ENCODE measurements around the gene RIC3. TPM values are rescaled to one million over a fixed set of nuclear protein-coding genes. Genes with fewer than 3 reads are reported as not detected.

Gene RIC3
- total and polyA plus RNA-seq, 2 of the 8 experiments (the other 6 are each of a cell fraction or from before 2014, with no cell fraction given): 6.4 to 15.5 TPM

- DNase-seq (ENCODE audit: low read depth in 1 of 2, low spot score in 2 of 2) (no peak), FAIRE-seq (no peak)
- Histone ChIP-seq H3K27ac (ENCODE audit: low read depth, low read length) (no peak overlapping the region), H2AK5ac (ENCODE audit: low read depth, low read length) (no peak overlapping the region), H4K91ac (replicated peaks; ENCODE audit: insufficient read length, low read length) (no peak overlapping the region), H4K8ac (ENCODE audit: extremely low read depth, insufficient read depth, low read length) (no peak overlapping the region), H3K9ac (replicated peaks in 1 of 4; ENCODE audit: extremely low read depth in 1 of 4, low read depth in 3 of 4, low read length in 3 of 4) (no peak overlapping the region), H3K4me1 (replicated peaks in 1 of 4; ENCODE audit: control insufficient read depth in 3 of 4, insufficient read depth in 4 of 4, low read length in 3 of 4) (no peaks in the 10 kb centered on the region), H2BK12ac (ENCODE audit: low read depth, low read length) (no peak overlapping the region), H3K79me2 (ENCODE audit: control insufficient read depth in 1 of 2, insufficient read depth in 2 of 2, low read length in 2 of 2) (no peaks in the 10 kb centered on the region), H3K23me2 (ENCODE audit: low read depth, low read length) (no peaks in the 10 kb centered on the region; the same call in 1 of the 2 replicates), H3K4ac (replicated peaks; ENCODE audit: insufficient read length, low read depth, low read length) (no peak overlapping the region), H3K27me3 (replicated peaks in 1 of 4; ENCODE audit: control insufficient read depth in 3 of 4, extremely low read depth in 1 of 4, insufficient read depth in 3 of 4, low read length in 3 of 4) (no peaks in the 10 kb centered on the region), H3K23ac (ENCODE audit: insufficient read length) (no peak overlapping the region), H3K9me3 (ENCODE audit: insufficient read depth in 2 of 2, low read depth in 1 of 2, low read length in 1 of 2) (no peaks in the 10 kb centered on the region), H2BK120ac (replicated peaks; ENCODE audit: low read depth, low read length) (no peak overlapping the region), H4K5ac (ENCODE audit: insufficient read length, low read depth, low read length) (no peak overlapping the region), H3K79me1 (ENCODE audit: low read depth, low read length) (no peaks in the 10 kb centered on the region), H3K4me3 (ENCODE audit: extremely low read depth in 1 of 4, insufficient read depth in 2 of 4, low read depth in 3 of 4, low read length in 4 of 4) (no peak overlapping the region), H2BK20ac (ENCODE audit: low read length) (no peak overlapping the region), H3K18ac (ENCODE audit: extremely low read depth, low read length) (no peak overlapping the region), H3K14ac (ENCODE audit: insufficient read length) (no peak overlapping the region), H4K20me1 (replicated peaks in 1 of 2; ENCODE audit: control insufficient read depth in 1 of 2, insufficient read depth in 2 of 2, low read length in 2 of 2) (peaks cover 2% of the 10 kb centered on the region in 2 experiments), H3K56ac (replicated peaks; ENCODE audit: insufficient read length, low read depth, low read length) (no peak overlapping the region), H2AFZ (ENCODE audit: low read length) (no peak overlapping the region), H3K4me2 (ENCODE audit: insufficient read depth in 1 of 2, low read depth in 2 of 2, low read length in 2 of 2) (no peak overlapping the region), H2BK5ac (ENCODE audit: low read depth, low read length) (no peak overlapping the region), H2BK15ac (ENCODE audit: low read length) (no peak overlapping the region), H3K36me3 (ENCODE audit: control insufficient read depth in 2 of 4, insufficient read depth in 4 of 4, low read length in 3 of 4) (peaks cover 12 to 46% (median 40%) of the 10 kb centered on the region in 4 experiments)
- CTCF ChIA-PET (ENCODE audit: partially characterized antibody): interaction anchor here (0.6 to 30.2 kb wide), 10 partner anchors 13 to 223 kb away, joined by 3 to 1283 read pairs (median 4); no protein-coding TSS in a partner anchor
- WGBS, 2 experiments (ENCODE audit: extremely low coverage in 1 of 2, insufficient coverage in 1 of 2, insufficient read length in 1 of 2, insufficient replicate concordance in 2 of 2, low coverage in 1 of 2, low lambda C conversion rate in 2 of 2, missing lambda C conversion rate in 1 of 2): 94% methylated on average over 7 of the region's 7 CpGs; no CpG with 5 or more reads in 1 of the 2 experiments
- POLR2A ChIA-PET (ENCODE audit: partially characterized antibody): no interaction called here
- TF ChIP-seq ZNF274 (IDR thresholded peaks at IDR 0.05; ENCODE audit: borderline replicate concordance, extremely low read depth, low read length) (no peak), TCF12 (IDR thresholded peaks at IDR 0.05; ENCODE audit: low read depth, low read length) (no peak), GABPA (IDR thresholded peaks at IDR 0.05; ENCODE audit: borderline replicate concordance, insufficient read depth, low read length) (no peak), HDAC2 (IDR thresholded peaks at IDR 0.05; ENCODE audit: borderline replicate concordance in 1 of 2, low read depth in 2 of 2, low read length in 2 of 2) (no peak), PHF8 (conservative IDR thresholded peaks at IDR 0.05; ENCODE audit: low read depth, low read length) (no peak), CEBPB (IDR thresholded peaks at IDR 0.05; ENCODE audit: low read depth, low read length) (no peak), SP2 (IDR thresholded peaks at IDR 0.05; ENCODE audit: low read length) (no peak), KDM1A (IDR thresholded peaks at IDR 0.05; ENCODE audit: borderline replicate concordance, low read length) (no peak)
Measured at GRCh38 chr11:8102965-8103364, 65.9 kb downstream of the RIC3 start.
